Smooth muscle cell (in vitro differentiated cells): ENCODE measurements around the gene OVOL1. TPM values are rescaled to one million over a fixed set of nuclear protein-coding genes. Genes with fewer than 3 reads are reported as not detected.

Source experiments
- DNase-seq: peaks from one replicate; lab custom pipeline; 2025; ENCODE audit not compliant: unreplicated experiment; lab: John Stamatoyannopoulos, UW
- H2AFZ ChIP-seq: fragments of 200-600 bp; sonication (generic); 2 replicates; pipeline ENCODE4 v1.6.0; 2016; ENCODE audit warnings: antibody characterized with exemption, low read depth, mild to moderate bottlenecking
- H3F3A ChIP-seq: fragments of 200-600 bp; sonication (generic); 2 replicates; pipeline ENCODE4 v1.6.0; 2017; ENCODE audit warnings: antibody characterized with exemption, low read depth
- H3K27ac ChIP-seq: fragments of 200-600 bp; sonication (generic); 2 replicates; pipeline ENCODE4 v1.5.1; 2016; ENCODE audit warnings: low read depth, mild to moderate bottlenecking
- H3K27me3 ChIP-seq: fragments of 200-600 bp; sonication (generic); 2 replicates; pipeline ENCODE4 v1.6.1; 2016; ENCODE audit warnings: low read depth, mild to moderate bottlenecking
- H3K36me3 ChIP-seq: fragments of 200-600 bp; sonication (generic); 2 replicates; pipeline ENCODE4 v1.5.1; 2016; ENCODE audit warnings: low read depth
- H3K4me1 ChIP-seq: fragments of 200-600 bp; sonication (generic); 2 replicates; pipeline ENCODE4 v1.5.1; 2016; ENCODE audit warnings: low read depth
- H3K4me2 ChIP-seq: fragments of 200-600 bp; sonication (generic); 2 replicates; pipeline ENCODE4 v1.6.0; 2016; ENCODE audit warnings: mild to moderate bottlenecking
- H3K4me3 ChIP-seq: fragments of 200-600 bp; sonication (generic); 2 replicates; pipeline ENCODE4 v1.5.1; 2016; ENCODE audit warnings: mild to moderate bottlenecking
- H3K79me2 ChIP-seq: fragments of 200-600 bp; sonication (generic); 2 replicates; pipeline ENCODE4 v1.6.0; 2016; ENCODE audit warnings: low read depth, mild to moderate bottlenecking
- H3K9ac ChIP-seq: fragments of 200-600 bp; sonication (generic); 2 replicates; pipeline ENCODE4 v1.6.0; 2016; ENCODE audit warnings: low read depth
- H3K9me3 ChIP-seq: fragments of 200-600 bp; sonication (generic); replicated peaks from 2 replicates; pipeline ENCODE4 v1.5.1; 2016; ENCODE audit warnings: low read depth
- H4K20me1 ChIP-seq: fragments of 200-600 bp; sonication (generic); 2 replicates; pipeline ENCODE4 v1.6.0; 2016; ENCODE audit warnings: low read depth
- WGBS: methylation state at CpG from one replicate; pipeline ENCODE4 v1.1.7; 2016; ENCODE audit warnings: low lambda C conversion rate; 5-methylcytosine and 5-hydroxymethylcytosine counted together
- polyA plus RNA-seq: library from polyadenylated mRNA; unstranded; fragments of >200 nt; fragmentation: Nextera tagmentation; extraction: Ambion mirVana; gene quantifications from 2 replicates; pipeline ENCODE4 v1.2.1, GENCODE V29; 2016
- total RNA-seq: library from RNA; depleted of rRNA; stranded (reverse); fragments of >200 nt; gene quantifications from 2 replicates; pipeline ENCODE4 v1.2.3, GENCODE V29; 2014
- TF ChIP-seq, protein P1 (sequence below): fragments of 200-600 bp; sonication (generic); IDR thresholded peaks from 2 replicates; pipeline ENCODE4 v1.5.1; 2017; ENCODE audit warnings: borderline replicate concordance, mild to moderate bottlenecking, antibody characterized with exemption; ENCODE audit not compliant: insufficient read depth, poor library complexity, severe bottlenecking

OVOL1 gene
- total and polyA plus RNA-seq, 2 experiments from 2014 or later, result 3.1 to 7.8 TPM

- Histone ChIP-seq H3K27me3 (peaks cover 41% of the 10 kb centered on the region), H3K4me1 (peaks cover 5% of the 10 kb centered on the region), H3K27ac (no peak overlapping the region), H3F3A (no peaks in the 10 kb centered on the region), H3K9me3 (no peaks in the 10 kb centered on the region), H3K36me3 (no peaks in the 10 kb centered on the region), H3K79me2 (peaks cover 4% of the 10 kb centered on the region), H3K4me2 (no peak overlapping the region), H3K4me3 (no peak overlapping the region), H2AFZ (no peak overlapping the region), H3K9ac (no peak overlapping the region), H4K20me1 (peaks cover 3% of the 10 kb centered on the region)
- DNase-seq, result no peak
- WGBS, result 89% methylated on average over 13 of the region's 13 CpGs
- TF ChIP-seq, protein P1, sequence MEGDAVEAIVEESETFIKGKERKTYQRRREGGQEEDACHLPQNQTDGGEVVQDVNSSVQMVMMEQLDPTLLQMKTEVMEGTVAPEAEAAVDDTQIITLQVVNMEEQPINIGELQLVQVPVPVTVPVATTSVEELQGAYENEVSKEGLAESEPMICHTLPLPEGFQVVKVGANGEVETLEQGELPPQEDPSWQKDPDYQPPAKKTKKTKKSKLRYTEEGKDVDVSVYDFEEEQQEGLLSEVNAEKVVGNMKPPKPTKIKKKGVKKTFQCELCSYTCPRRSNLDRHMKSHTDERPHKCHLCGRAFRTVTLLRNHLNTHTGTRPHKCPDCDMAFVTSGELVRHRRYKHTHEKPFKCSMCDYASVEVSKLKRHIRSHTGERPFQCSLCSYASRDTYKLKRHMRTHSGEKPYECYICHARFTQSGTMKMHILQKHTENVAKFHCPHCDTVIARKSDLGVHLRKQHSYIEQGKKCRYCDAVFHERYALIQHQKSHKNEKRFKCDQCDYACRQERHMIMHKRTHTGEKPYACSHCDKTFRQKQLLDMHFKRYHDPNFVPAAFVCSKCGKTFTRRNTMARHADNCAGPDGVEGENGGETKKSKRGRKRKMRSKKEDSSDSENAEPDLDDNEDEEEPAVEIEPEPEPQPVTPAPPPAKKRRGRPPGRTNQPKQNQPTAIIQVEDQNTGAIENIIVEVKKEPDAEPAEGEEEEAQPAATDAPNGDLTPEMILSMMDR, result no peak
Observed at GRCh38 chr11:65790104-65790901, 3.4 kb downstream of the OVOL1 start.

GRCh38 chr11:65790902-65791650, 4.2 kb downstream of the OVOL1 start:
- peaks cover 3% of the 10 kb centered on the region for H4K20me1 ChIP-seq
- H3K4me2 ChIP-seq, result no peak overlapping the region
- no peak overlapping the region for H3K4me3 ChIP-seq
- peaks cover 5% of the 10 kb centered on the region for H3K4me1 ChIP-seq
- no peak overlapping the region for H3K27ac ChIP-seq
- DNase-seq, result no peak
- H3K79me2 ChIP-seq, result peaks cover 4% of the 10 kb centered on the region
- no peaks in the 10 kb centered on the region for H3F3A ChIP-seq
- TF ChIP-seq, protein P1, result no peak
- H3K27me3 ChIP-seq, result peaks cover 34% of the 10 kb centered on the region
- no peaks in the 10 kb centered on the region for H3K9me3 ChIP-seq
- 96% methylated on average over 17 of the region's 18 CpGs for WGBS
- H2AFZ ChIP-seq, result no peak overlapping the region
- no peaks in the 10 kb centered on the region for H3K36me3 ChIP-seq
- H3K9ac ChIP-seq, result no peak overlapping the region

GRCh38 chr11:65791719-65792213, 4.9 kb downstream of the OVOL1 start:
- Histone ChIP-seq H3K4me1 (peaks cover 6% of the 10 kb centered on the region), H4K20me1 (peaks cover 3% of the 10 kb centered on the region), H3K4me2 (no peak overlapping the region), H3K27ac (peak overlapping the region; percentile 52), H3K36me3 (no peaks in the 10 kb centered on the region), H3K9ac (no peak overlapping the region), H3K4me3 (no peak overlapping the region), H3K27me3 (peaks cover 27% of the 10 kb centered on the region), H3K9me3 (no peaks in the 10 kb centered on the region), H3F3A (no peaks in the 10 kb centered on the region), H2AFZ (no peak overlapping the region), H3K79me2 (peaks cover 4% of the 10 kb centered on the region)
- WGBS, result 89% methylated on average over 13 of the region's 13 CpGs
- TF ChIP-seq, protein P1, result no peak
- no peak for DNase-seq
